Measurements from ENCODE around the gene ARX.

ARX gene

DNA sequence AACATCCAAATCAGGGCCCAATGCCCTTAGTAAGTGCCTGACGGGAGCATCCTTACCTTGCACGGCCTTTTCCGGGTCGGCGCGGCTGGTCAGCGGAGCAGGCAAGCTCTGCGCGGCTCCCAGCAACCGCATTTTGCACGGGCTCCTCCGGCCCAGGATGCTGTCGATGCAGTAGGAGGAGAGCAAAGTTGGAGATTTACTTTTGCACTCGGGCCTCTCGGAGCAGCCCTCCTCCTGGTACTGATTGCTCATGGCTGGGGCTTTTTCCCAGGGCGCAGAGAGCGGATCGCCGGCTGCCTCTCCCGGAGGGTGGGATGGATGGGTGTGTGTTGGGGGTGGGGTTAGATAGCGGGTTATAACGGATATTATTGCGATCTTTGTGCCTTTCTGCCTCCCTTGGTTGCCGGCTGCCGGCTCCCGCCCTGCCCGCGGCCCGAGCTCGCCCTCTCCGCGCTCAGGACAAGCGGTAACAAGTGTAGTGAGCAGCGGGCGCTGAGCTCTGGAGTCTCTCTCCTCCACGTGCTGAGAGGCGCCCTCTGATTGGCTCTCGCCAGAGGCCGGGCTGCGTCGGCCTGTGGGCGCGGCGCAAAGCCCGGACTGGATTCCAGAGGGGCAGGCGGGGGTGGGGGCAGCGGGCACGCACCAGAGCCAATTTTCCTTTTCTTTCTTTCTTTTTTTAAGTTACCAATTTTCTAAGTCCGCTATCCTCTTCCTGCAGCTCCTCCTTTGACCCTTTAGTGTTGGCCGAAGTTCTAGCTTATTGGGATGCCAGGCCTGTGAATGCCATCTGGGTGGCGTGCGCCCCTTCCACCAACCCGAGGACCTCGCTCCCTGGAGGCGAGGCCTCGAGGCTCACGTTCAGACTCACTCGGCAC is at the start of gene ARX:
TSS of gene ARX (minus strand) at position 480 of the 875 bp plus-strand sequence. CDS start at position 252, 228 bp downstream.
- no peak for DNase-seq (ENCODE audit: low spot score)

- DNase-seq (ENCODE audit: low spot score), result no peak
These were observed 43.5 kb upstream of the ARX start for GRCh38 chrX:25059273-25059672.

GRCh38 chrX:25052798-25053534 is 37.2 kb upstream of the ARX start:
- DNase-seq (ENCODE audit: low spot score), result no peak

- no peak for DNase-seq (ENCODE audit: low spot score)
These were observed 34.2 kb upstream of the ARX start for GRCh38 chrX:25049971-25050370.

GRCh38 chrX:25049357-25049756 is 33.6 kb upstream of the ARX start:
- no peak for DNase-seq (ENCODE audit: low spot score)

DNA sequence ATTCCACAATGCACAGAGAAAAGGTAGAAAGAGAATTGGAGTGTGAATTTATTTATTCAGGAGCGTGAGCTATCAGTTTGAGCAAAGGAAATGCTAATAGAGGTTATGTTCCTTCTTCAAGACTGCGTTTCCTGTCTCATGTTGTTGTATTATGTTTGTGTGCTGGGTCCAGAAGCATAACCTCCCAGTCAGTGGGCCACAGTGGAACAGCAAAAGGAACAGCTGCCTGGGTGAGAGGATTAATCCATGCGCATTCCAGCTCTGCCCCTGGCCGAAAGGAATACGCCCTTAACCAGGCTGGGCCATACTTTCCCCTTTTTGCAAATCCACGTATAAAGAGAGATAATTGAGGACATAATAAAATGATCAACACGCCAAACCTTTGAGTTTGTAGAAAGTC is 32.4 kb upstream of the ARX start:
- no peak for DNase-seq (ENCODE audit: low spot score)

DNA sequence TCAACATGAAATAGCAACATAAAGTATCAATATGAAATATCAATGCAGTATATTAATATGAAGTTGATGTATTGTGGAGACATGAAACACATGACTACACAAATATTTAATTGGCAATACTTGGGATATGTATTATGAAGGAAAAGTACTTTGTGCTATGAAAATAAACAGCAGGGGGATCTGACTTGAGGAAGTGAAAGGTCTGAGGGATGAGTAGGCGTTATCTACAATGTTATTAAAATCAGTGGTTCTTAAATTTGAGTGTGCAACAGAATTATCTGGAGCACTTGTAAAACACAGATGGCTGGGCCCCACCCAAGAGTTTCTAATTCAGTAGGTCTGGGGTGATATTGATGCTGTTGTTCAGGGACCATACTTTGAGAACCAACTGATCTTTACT is 27.4 kb upstream of the ARX start:
- no peak for DNase-seq (ENCODE audit: low spot score)

GRCh38 chrX:25039036-25039435 is 23.3 kb upstream of the ARX start:
- DNase-seq (ENCODE audit: low spot score), result no peak

DNA sequence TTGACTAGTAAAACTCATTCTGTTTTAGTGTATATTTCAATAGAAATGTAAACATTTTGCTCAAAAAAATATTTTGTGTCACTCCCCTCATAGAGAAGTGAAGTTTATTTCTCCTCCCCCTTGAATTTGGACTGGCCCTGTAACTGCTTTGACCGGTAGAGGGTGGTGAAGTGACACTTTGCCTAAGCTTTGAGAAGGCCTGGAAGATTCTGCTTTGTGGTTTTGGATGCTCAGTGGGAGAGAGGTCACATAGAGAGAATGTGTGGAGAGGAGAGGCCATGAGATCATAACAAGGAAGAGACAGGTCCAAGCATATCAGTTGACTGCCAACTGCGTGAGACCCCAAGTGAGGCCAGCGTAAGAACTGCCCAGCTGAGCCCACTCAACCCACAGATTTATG is 19.1 kb upstream of the ARX start:
- DNase-seq (ENCODE audit: low spot score), result no peak

GRCh38 chrX:25029288-25029825 is 13.6 kb upstream of the ARX start:
- no peak for DNase-seq (ENCODE audit: low spot score)

- DNase-seq (ENCODE audit: low spot score), result no peak
These were observed 13.0 kb upstream of the ARX start for GRCh38 chrX:25028726-25029125.

- DNase-seq (ENCODE audit: low spot score), result no peak
These were observed 10.8 kb upstream of the ARX start for GRCh38 chrX:25026576-25026975.

DNA sequence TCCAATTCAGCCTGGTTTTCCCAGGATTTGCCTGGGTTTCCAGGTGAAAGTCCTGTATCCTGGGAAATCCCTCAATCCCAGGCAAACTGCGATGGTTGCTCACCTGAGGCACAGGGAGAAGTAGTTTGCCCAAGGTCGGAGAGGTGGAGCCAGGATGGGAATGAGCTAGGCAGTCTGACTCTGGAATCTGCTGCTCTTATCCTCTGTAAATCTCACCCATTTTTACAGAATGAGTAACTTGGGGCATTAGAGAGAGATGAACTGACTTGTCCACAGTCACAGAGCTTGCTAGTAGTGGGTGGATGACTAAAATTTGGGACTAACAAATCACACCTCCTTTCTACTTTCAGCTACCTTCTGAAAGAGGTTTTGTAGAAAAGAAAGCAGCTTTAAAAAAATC is 9.8 kb upstream of the ARX start:
- no peak for DNase-seq (ENCODE audit: low spot score)

DNA sequence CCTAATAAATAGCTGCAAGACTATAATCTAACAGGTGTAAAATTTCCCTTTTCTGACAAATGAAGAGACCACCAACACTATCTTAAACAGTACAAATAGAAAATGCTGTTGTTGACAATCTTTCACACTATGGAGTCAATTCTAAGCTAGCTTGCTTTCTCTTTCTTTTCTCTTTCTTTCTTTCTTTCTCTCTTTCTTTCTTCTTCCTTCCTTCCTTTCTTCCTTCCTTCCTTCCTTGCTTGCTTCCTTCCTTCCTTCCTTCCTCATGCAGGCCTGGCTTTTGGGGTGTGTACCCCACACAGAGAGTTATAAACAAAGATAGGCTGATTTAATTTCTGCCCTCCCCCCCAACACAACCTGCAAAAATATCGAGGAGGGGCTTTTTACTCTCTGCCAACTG is 8.1 kb upstream of the ARX start:
- no peak for DNase-seq (ENCODE audit: low spot score)

DNA sequence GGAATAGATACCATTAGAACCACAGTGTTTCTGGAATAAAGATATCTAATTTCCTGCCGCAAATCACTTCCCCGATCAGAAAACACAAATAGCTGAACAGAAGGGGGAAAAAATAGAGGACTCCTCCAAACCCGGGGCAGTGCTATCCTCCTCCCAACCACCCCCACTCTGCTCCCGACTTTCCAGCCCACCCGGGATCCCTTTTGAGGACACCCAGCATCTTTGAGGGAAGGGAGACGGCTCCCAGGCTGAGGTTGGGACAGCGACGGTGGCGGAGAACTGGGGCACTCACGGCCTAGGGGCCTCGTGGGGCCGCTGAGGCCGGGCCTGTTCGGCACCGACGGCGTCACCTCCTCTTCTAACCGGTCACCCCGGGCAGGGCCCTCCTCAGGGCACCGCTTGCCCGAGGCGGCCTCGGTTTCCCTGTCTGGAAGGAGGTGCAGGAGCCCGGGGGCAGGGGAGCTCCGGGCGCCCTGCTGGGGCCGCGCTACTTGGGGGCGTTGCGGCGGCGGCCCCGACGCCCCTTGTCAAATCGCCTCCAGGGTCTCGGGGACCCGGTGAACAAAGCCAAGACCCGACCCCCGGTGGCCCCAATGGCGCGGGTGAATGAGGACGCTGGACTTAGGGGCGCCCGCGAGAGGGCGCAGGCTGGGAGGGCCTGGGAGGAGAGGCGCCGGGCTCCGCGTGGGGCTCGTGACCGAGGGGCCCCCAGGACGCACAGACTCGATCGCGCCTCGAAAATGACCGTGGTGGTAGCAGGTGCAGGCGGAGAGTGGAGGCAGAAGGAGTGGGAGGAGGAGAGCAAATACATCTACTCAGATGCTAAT is 6.9 kb upstream of the ARX start:
- no peak for DNase-seq (ENCODE audit: low spot score)

DNA sequence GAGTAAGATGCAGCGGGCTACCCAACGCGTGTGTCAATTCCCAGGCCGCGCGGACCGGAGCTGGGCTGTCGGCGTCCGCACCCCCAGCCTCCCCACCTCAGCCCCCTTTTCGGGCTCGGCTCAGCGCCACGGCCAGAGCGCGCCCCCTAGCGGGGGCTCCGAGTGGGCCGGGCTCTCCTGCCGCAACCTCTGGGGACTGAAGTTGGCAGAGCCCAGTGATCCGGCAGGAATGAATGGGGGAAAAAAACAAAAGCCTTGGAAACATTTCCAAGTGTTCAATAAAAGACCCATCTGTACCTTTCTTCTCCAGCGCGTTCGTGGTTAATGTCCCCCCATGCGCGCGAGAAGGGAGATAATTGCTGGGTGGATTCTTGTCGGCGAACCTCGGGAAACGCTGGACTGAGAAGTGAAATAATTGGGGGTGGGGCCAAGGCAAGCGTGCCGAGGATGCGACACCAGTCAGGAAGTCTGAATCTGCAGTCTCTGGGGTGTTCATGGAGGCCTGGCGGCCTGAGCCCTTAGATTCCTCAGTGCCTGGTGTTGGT is 5.2 kb upstream of the ARX start:
- peak; percentile 87 for DNase-seq (ENCODE audit: low spot score)

- peak; percentile 49 for DNase-seq (ENCODE audit: low spot score)
These were observed 4.7 kb upstream of the ARX start for GRCh38 chrX:25020391-25020904.

GRCh38 chrX:25019707-25020390 is 4.1 kb upstream of the ARX start:
- no peak for DNase-seq (ENCODE audit: low spot score)

- DNase-seq (ENCODE audit: low spot score), result no peak
These were observed 2.9 kb upstream of the ARX start for GRCh38 chrX:25018682-25019081.

- no peak for DNase-seq (ENCODE audit: low spot score)
These were observed 2.0 kb upstream of the ARX start for GRCh38 chrX:25017667-25018247.
